ENCODE data around the gene PTTG1IP.
A peak's percentile ranks its signal among the peaks of the same experiment; 100 is the strongest.

The PTTG1IP gene

GRCh38 chr21:44815225-44815624 is 58.3 kb downstream of the PTTG1IP start:
- Histone ChIP-seq H3K4me3 (ENCODE audit: low read length) (no peak overlapping the region), H3K27ac (ENCODE audit: low read depth, low read length) (no peak overlapping the region), H3K9me3 (ENCODE audit: insufficient read depth, low read depth, low read length) (peaks cover 13% of the 10 kb centered on the region; the same call in 1 of the 2 replicates), H3K4me1 (ENCODE audit: insufficient read depth, low read length) (0 out of 2 replicates have a peak, but pooled peaks cover 6% of the 10 kb centered on the region), H3K36me3 (ENCODE audit: insufficient read depth, low read length) (peaks cover 27% of the 10 kb centered on the region; the same call in 1 of the 2 replicates), H3K9ac (ENCODE audit: low read depth, low read length) (no peak overlapping the region), H3K27me3 (ENCODE audit: insufficient read depth, low read length) (peaks cover 5% of the 10 kb centered on the region; the same call in 1 of the 2 replicates)
- WGBS: 93% methylated on average over 8 of the region's 8 CpGs

GRCh38 chr21:44814498-44815023 is 58.9 kb downstream of the PTTG1IP start:
- 71% methylated on average over 11 of the region's 11 CpGs for WGBS
- H3K9me3 ChIP-seq (ENCODE audit: insufficient read depth, low read depth, low read length): peaks cover 8% of the 10 kb centered on the region; the same call in 1 of the 2 replicates
- no peak overlapping the region for H3K4me3 ChIP-seq (ENCODE audit: low read length)
- H3K4me1 ChIP-seq (ENCODE audit: insufficient read depth, low read length): 0 out of 2 replicates have a peak, but pooled peaks cover 6% of the 10 kb centered on the region
- H3K36me3 ChIP-seq (ENCODE audit: insufficient read depth, low read length): peaks cover 34% of the 10 kb centered on the region
- no peak overlapping the region for H3K9ac ChIP-seq (ENCODE audit: low read depth, low read length)
- H3K27me3 ChIP-seq (ENCODE audit: insufficient read depth, low read length): peaks cover 5% of the 10 kb centered on the region; the same call in 1 of the 2 replicates
- no peak overlapping the region for H3K27ac ChIP-seq (ENCODE audit: low read depth, low read length)

- peaks cover 42% of the 10 kb centered on the region for H3K36me3 ChIP-seq (ENCODE audit: insufficient read depth, low read length)
- no peaks in the 10 kb centered on the region; the same call in 1 of the 2 replicates for H3K27me3 ChIP-seq (ENCODE audit: insufficient read depth, low read length)
- 0 out of 2 replicates have a peak, but pooled peaks cover 6% of the 10 kb centered on the region for H3K4me1 ChIP-seq (ENCODE audit: insufficient read depth, low read length)
- WGBS: 93% methylated on average over 18 of the region's 18 CpGs
- no peak overlapping the region for H3K4me3 ChIP-seq (ENCODE audit: low read length)
- no peak overlapping the region for H3K27ac ChIP-seq (ENCODE audit: low read depth, low read length)
- no peak overlapping the region for H3K9ac ChIP-seq (ENCODE audit: low read depth, low read length)
- 0 out of 2 replicates have a peak, but pooled peaks cover under 1% of the 10 kb centered on the region for H3K9me3 ChIP-seq (ENCODE audit: insufficient read depth, low read depth, low read length)
These were observed 59.8 kb downstream of the PTTG1IP start for GRCh38 chr21:44813727-44814126.

GRCh38 chr21:44813149-44813548 is 60.3 kb downstream of the PTTG1IP start:
- Histone ChIP-seq H3K4me3 (ENCODE audit: low read length) (no peak overlapping the region), H3K4me1 (ENCODE audit: insufficient read depth, low read length) (0 out of 2 replicates have a peak, but pooled peaks cover 6% of the 10 kb centered on the region), H3K27me3 (ENCODE audit: insufficient read depth, low read length) (no peaks in the 10 kb centered on the region), H3K9me3 (ENCODE audit: insufficient read depth, low read depth, low read length) (no peaks in the 10 kb centered on the region), H3K9ac (ENCODE audit: low read depth, low read length) (no peak overlapping the region), H3K36me3 (ENCODE audit: insufficient read depth, low read length) (peaks cover 47% of the 10 kb centered on the region), H3K27ac (ENCODE audit: low read depth, low read length) (no peak overlapping the region)
- whole genome bisulfite sequencing: 91% methylated on average over 10 of the region's 10 CpGs

GRCh38 chr21:44812640-44813039 is 60.9 kb downstream of the PTTG1IP start:
- H3K9ac ChIP-seq (ENCODE audit: low read depth, low read length): no peak overlapping the region
- H3K4me1 ChIP-seq (ENCODE audit: insufficient read depth, low read length): 0 out of 2 replicates have a peak, but pooled peaks cover 6% of the 10 kb centered on the region
- no peaks in the 10 kb centered on the region for H3K9me3 ChIP-seq (ENCODE audit: insufficient read depth, low read depth, low read length)
- no peak overlapping the region for H3K27ac ChIP-seq (ENCODE audit: low read depth, low read length)
- no peaks in the 10 kb centered on the region for H3K27me3 ChIP-seq (ENCODE audit: insufficient read depth, low read length)
- H3K36me3 ChIP-seq (ENCODE audit: insufficient read depth, low read length): peaks cover 52% of the 10 kb centered on the region
- H3K4me3 ChIP-seq (ENCODE audit: low read length): no peak overlapping the region
- 91% methylated on average over 14 of the region's 14 CpGs for WGBS

GRCh38 chr21:44810779-44811178 is 62.7 kb downstream of the PTTG1IP start:
- H3K9me3 ChIP-seq (ENCODE audit: insufficient read depth, low read depth, low read length): no peaks in the 10 kb centered on the region
- no peak overlapping the region for H3K9ac ChIP-seq (ENCODE audit: low read depth, low read length)
- H3K27ac ChIP-seq (ENCODE audit: low read depth, low read length): no peak overlapping the region
- H3K4me3 ChIP-seq (ENCODE audit: low read length): no peak overlapping the region
- 0 out of 2 replicates have a peak, but pooled peaks cover 6% of the 10 kb centered on the region for H3K4me1 ChIP-seq (ENCODE audit: insufficient read depth, low read length)
- 95% methylated on average over 6 of the region's 6 CpGs for WGBS
- H3K36me3 ChIP-seq (ENCODE audit: insufficient read depth, low read length): peaks cover 68% of the 10 kb centered on the region
- no peaks in the 10 kb centered on the region for H3K27me3 ChIP-seq (ENCODE audit: insufficient read depth, low read length)

- Histone ChIP-seq H3K4me1 (ENCODE audit: insufficient read depth, low read length) (peaks cover 8% of the 10 kb centered on the region; the same call in 1 of the 2 replicates), H3K36me3 (ENCODE audit: insufficient read depth, low read length) (peaks cover 76% of the 10 kb centered on the region), H3K4me3 (ENCODE audit: low read length) (no peak overlapping the region), H3K9ac (ENCODE audit: low read depth, low read length) (no peak overlapping the region), H3K27me3 (ENCODE audit: insufficient read depth, low read length) (no peaks in the 10 kb centered on the region), H3K27ac (ENCODE audit: low read depth, low read length) (no peak overlapping the region), H3K9me3 (ENCODE audit: insufficient read depth, low read depth, low read length) (no peaks in the 10 kb centered on the region)
- 87% methylated on average over 4 of the region's 4 CpGs for WGBS
These were observed 67.6 kb downstream of the PTTG1IP start for GRCh38 chr21:44805859-44806258.

- Histone ChIP-seq H3K27ac (ENCODE audit: low read depth, low read length) (no peak overlapping the region), H3K36me3 (ENCODE audit: insufficient read depth, low read length) (peaks cover 71% of the 10 kb centered on the region), H3K4me1 (ENCODE audit: insufficient read depth, low read length) (peaks cover 12% of the 10 kb centered on the region; the same call in 1 of the 2 replicates), H3K9ac (ENCODE audit: low read depth, low read length) (no peak overlapping the region), H3K9me3 (ENCODE audit: insufficient read depth, low read depth, low read length) (no peaks in the 10 kb centered on the region), H3K27me3 (ENCODE audit: insufficient read depth, low read length) (no peaks in the 10 kb centered on the region), H3K4me3 (ENCODE audit: low read length) (no peak overlapping the region)
- WGBS: 96% methylated on average over 4 of the region's 4 CpGs
These were observed 68.3 kb downstream of the PTTG1IP start for GRCh38 chr21:44805226-44805625.

GRCh38 chr21:44804762-44805161 is 68.7 kb downstream of the PTTG1IP start:
- Histone ChIP-seq H3K9me3 (ENCODE audit: insufficient read depth, low read depth, low read length) (no peaks in the 10 kb centered on the region), H3K4me3 (ENCODE audit: low read length) (no peak overlapping the region), H3K4me1 (ENCODE audit: insufficient read depth, low read length) (peaks cover 16% of the 10 kb centered on the region; the same call in 1 of the 2 replicates), H3K27me3 (ENCODE audit: insufficient read depth, low read length) (no peaks in the 10 kb centered on the region), H3K36me3 (ENCODE audit: insufficient read depth, low read length) (peaks cover 71% of the 10 kb centered on the region), H3K9ac (ENCODE audit: low read depth, low read length) (no peak overlapping the region), H3K27ac (ENCODE audit: low read depth, low read length) (no peak overlapping the region)
- WGBS: 94% methylated on average over 6 of the region's 6 CpGs

- 91% methylated on average over 3 of the region's 3 CpGs for WGBS
- H3K4me1 ChIP-seq (ENCODE audit: insufficient read depth, low read length): peaks cover 18% of the 10 kb centered on the region; the same call in 1 of the 2 replicates
- H3K27ac ChIP-seq (ENCODE audit: low read depth, low read length): no peak overlapping the region
- no peaks in the 10 kb centered on the region for H3K9me3 ChIP-seq (ENCODE audit: insufficient read depth, low read depth, low read length)
- H3K4me3 ChIP-seq (ENCODE audit: low read length): no peak overlapping the region
- H3K36me3 ChIP-seq (ENCODE audit: insufficient read depth, low read length): peaks cover 71% of the 10 kb centered on the region
- no peaks in the 10 kb centered on the region for H3K27me3 ChIP-seq (ENCODE audit: insufficient read depth, low read length)
- H3K9ac ChIP-seq (ENCODE audit: low read depth, low read length): no peak overlapping the region
These were observed 69.8 kb downstream of the PTTG1IP start for GRCh38 chr21:44803651-44804050.

GRCh38 chr21:44802396-44803153 is 70.9 kb downstream of the PTTG1IP start:
- peak overlapping the region; percentile 87 for H3K27ac ChIP-seq (ENCODE audit: low read depth, low read length)
- peak overlapping the region; percentile 96 for H3K4me3 ChIP-seq (ENCODE audit: low read length)
- no peaks in the 10 kb centered on the region for H3K9me3 ChIP-seq (ENCODE audit: insufficient read depth, low read depth, low read length)
- peaks cover 18% of the 10 kb centered on the region; the same call in 1 of the 2 replicates for H3K4me1 ChIP-seq (ENCODE audit: insufficient read depth, low read length)
- peak overlapping the region; percentile 91 for H3K9ac ChIP-seq (ENCODE audit: low read depth, low read length)
- H3K36me3 ChIP-seq (ENCODE audit: insufficient read depth, low read length): peaks cover 72% of the 10 kb centered on the region
- H3K27me3 ChIP-seq (ENCODE audit: insufficient read depth, low read length): no peaks in the 10 kb centered on the region
- WGBS: 17% methylated on average over 32 of the region's 32 CpGs
